PC-3 (cell line): Measurements from ENCODE around the gene ARL4D.

Experiments used
- CTCF ChIP-seq: fragments of 300-600 bp; sonication (generic); conservative IDR thresholded peaks from 2 replicates; pipeline ENCODE4 v1.5.1; 2017; ENCODE audit warnings: antibody characterized with exemption, low read depth, mild to moderate bottlenecking, low read length
- EZH2 ChIP-seq: fragments of 300-600 bp; sonication (generic); IDR thresholded peaks from one replicate; pipeline ENCODE4 v1.6.1; 2017; ENCODE audit warnings: antibody characterized with exemption, mild to moderate bottlenecking, low read length; ENCODE audit not compliant: unreplicated experiment
- EZH2phosphoT487 ChIP-seq: fragments of 300-600 bp; sonication (generic); IDR thresholded peaks from 2 replicates; pipeline ENCODE4 v1.6.1; 2018; ENCODE audit warnings: mild to moderate bottlenecking, antibody characterized with exemption, low read length, borderline replicate concordance

- TF ChIP-seq CTCF: no peak
- TF ChIP-seq EZH2: no peak
- TF ChIP-seq EZH2phosphoT487: no peak
Observed at GRCh38 chr17:43430936-43431713, 32.3 kb downstream of the ARL4D start.
